Lower lobe of right lung (tissue), 2 donors: ENCODE results near the gene RNF103. TPM values are rescaled to one million over a fixed set of nuclear protein-coding genes. Genes with fewer than 3 reads are reported as not detected.
"Not testable (repeated sequence)": the region's sequence is repeated elsewhere in the genome, so short reads cannot be mapped to it uniquely, and the experiment has no call there.

ENCODE experiments used
- ATAC-seq, 2 donors: fragments of 200-7000 bp; cut with Tn5 transposase; one replicate each; pipeline ENCODE4 v1.9.1; 2020 to 2022; ENCODE audit warnings: mild to moderate bottlenecking in 2 of 2, moderate library complexity in 2 of 2
- DNase-seq: peaks from one replicate; pipeline ENCODE4 v3.0.0-alpha.2; 2020
- H3K27ac ChIP-seq: fragments of 200-600 bp; one replicate; pipeline ENCODE4 v1.8.0; 2022
- H3K27me3 ChIP-seq: fragments of 200-600 bp; one replicate; pipeline ENCODE4 v1.8.0; 2022; ENCODE audit warnings: low read depth
- H3K36me3 ChIP-seq: fragments of 200-600 bp; one replicate; pipeline ENCODE4 v1.8.0; 2022; ENCODE audit warnings: mild to moderate bottlenecking
- H3K4me1 ChIP-seq: fragments of 200-600 bp; one replicate; pipeline ENCODE4 v1.8.0; 2022
- H3K4me3 ChIP-seq: fragments of 200-600 bp; one replicate; pipeline ENCODE4 v1.8.0; 2022; ENCODE audit warnings: mild to moderate bottlenecking
- H3K9me3 ChIP-seq: fragments of 200-600 bp; one replicate; pipeline ENCODE4 v1.8.0; 2022
- CTCF ChIP-seq: fragments of 200-600 bp; IDR thresholded peaks from one replicate; pipeline ENCODE4 v1.8.0; 2022; ENCODE audit warnings: antibody characterized with exemption, mild to moderate bottlenecking
- intact Hi-C: fragments of 100-400 bp; cut with DNase I; formaldehyde crosslinking; loops from one replicate; pipeline ENCODE4 v1.11.0; 2022
- long read RNA-seq: library from polyadenylated mRNA; unstranded; transcript quantifications from one replicate; pipeline ENCODE4 v2.0.0, GENCODE V29; 2021
- total RNA-seq: library from RNA; stranded (reverse); fragmentation: NEBNext Ultra II Directional; extraction: Animal tissue kit (Norgen Biotek cat#: 25700); gene quantifications from one replicate; pipeline ENCODE4 v1.2.1, GENCODE V29; 2021
- donor health status: DM: no; HTN: yes; CAD: no; lungs with severe emphysema.

Gene RNF103
- 23.3 TPM for total RNA-seq
- long read RNA-seq, transcript RNF103-201 (4 exons, 3,477 nt): major isoform, 44 of 49 reads
- long read RNA-seq, partial matches to known transcripts: 0 of 49 reads
- long read RNA-seq, other reads (novel, unspliced or antisense): 4 of 49 reads

- Histone ChIP-seq H3K4me3 (peak within 1 kb of the TSS; percentile 71), H3K4me1 (peaks cover 17% of the 10 kb centered on the region), H3K36me3 (peaks cover 17% of the 10 kb centered on the region), H3K27me3 (no peaks in the 10 kb centered on the region), H3K9me3 (no peaks in the 10 kb centered on the region), H3K27ac (peak within 1 kb of the TSS; percentile 98)
- DNase-seq (peak; percentile 98), ATAC-seq (peak; percentile 97)
- TF ChIP-seq CTCF: no peak
- intact Hi-C loops: no loop called here
Observed at GRCh38 chr2:86623494-86624266, at the start of gene RNF103. Gene RNF103, minus strand, starts transcription at chr2:86623865. Its CDS starts 979 bp downstream, at chr2:86622886.

GRCh38 chr2:86673011-86673410 lies 49.3 kb upstream of the RNF103 start:
- H3K4me3 ChIP-seq: no peak overlapping the region
- no peaks in the 10 kb centered on the region for H3K36me3 ChIP-seq
- intact Hi-C loops: no loop called here
- no peak for TF ChIP-seq CTCF
- ATAC-seq: no peak
- peaks cover 15% of the 10 kb centered on the region for H3K4me1 ChIP-seq
- no peak for DNase-seq
- no peaks in the 10 kb centered on the region for H3K9me3 ChIP-seq
- no peak overlapping the region for H3K27ac ChIP-seq
- H3K27me3 ChIP-seq: no peaks in the 10 kb centered on the region

GRCh38 chr2:86672027-86672545 lies 48.4 kb upstream of the RNF103 start:
- Histone ChIP-seq H3K4me1 (peaks cover 15% of the 10 kb centered on the region), H3K27me3 (no peaks in the 10 kb centered on the region), H3K9me3 (no peaks in the 10 kb centered on the region), H3K4me3 (no peak overlapping the region), H3K27ac (no peak overlapping the region), H3K36me3 (no peaks in the 10 kb centered on the region)
- TF ChIP-seq CTCF: no peak
- intact Hi-C loops: no loop called here
- no peak for DNase-seq
- ATAC-seq: peak in 1 of 2 donors; percentile 71

- no peaks in the 10 kb centered on the region for H3K9me3 ChIP-seq
- no peak overlapping the region for H3K27ac ChIP-seq
- no peak for TF ChIP-seq CTCF
- peak in 1 of 2 donors; percentile 55 for ATAC-seq
- no peaks in the 10 kb centered on the region for H3K27me3 ChIP-seq
- H3K4me3 ChIP-seq: no peak overlapping the region
- DNase-seq: no peak
- H3K4me1 ChIP-seq: peaks cover 15% of the 10 kb centered on the region
- H3K36me3 ChIP-seq: no peaks in the 10 kb centered on the region
- intact Hi-C loops: no loop called here
Observed at GRCh38 chr2:86671337-86671981, 47.8 kb upstream of the RNF103 start.

- H3K36me3 ChIP-seq, intact Hi-C loops, ATAC-seq, H3K27ac ChIP-seq, H3K27me3 ChIP-seq, H3K4me3 ChIP-seq, H3K9me3 ChIP-seq, DNase-seq: not testable (repeated sequence)
- peaks cover 15% of the 10 kb centered on the region for H3K4me1 ChIP-seq
Observed at GRCh38 chr2:86669323-86669722, 45.7 kb upstream of the RNF103 start.
